NCI-H1417 treated with DMSO at 0.1 percent for 48 hours (cell line): ENCODE results near the gene JOSD1.

ENCODE experiments used
- DNase-seq: peaks from one replicate; lab custom pipeline; 2025; lab: John Stamatoyannopoulos, UW

The JOSD1 gene

GRCh38 chr22:38700789-38701628 is at the start of gene JOSD1:
TSS of gene JOSD1 (minus strand) at chr22:38700943. CDS start at chr22:38699987, 956 bp downstream.
- DNase-seq, result peak; percentile 1

GRCh38 chr22:38750104-38750503 is 49.4 kb upstream of the JOSD1 start:
- DNase-seq, result no peak

- no peak for DNase-seq
Measured at GRCh38 chr22:38748487-38749136, 47.9 kb upstream of the JOSD1 start.

- DNase-seq, result no peak
Measured at GRCh38 chr22:38745676-38746460, 45.1 kb upstream of the JOSD1 start.

DNA sequence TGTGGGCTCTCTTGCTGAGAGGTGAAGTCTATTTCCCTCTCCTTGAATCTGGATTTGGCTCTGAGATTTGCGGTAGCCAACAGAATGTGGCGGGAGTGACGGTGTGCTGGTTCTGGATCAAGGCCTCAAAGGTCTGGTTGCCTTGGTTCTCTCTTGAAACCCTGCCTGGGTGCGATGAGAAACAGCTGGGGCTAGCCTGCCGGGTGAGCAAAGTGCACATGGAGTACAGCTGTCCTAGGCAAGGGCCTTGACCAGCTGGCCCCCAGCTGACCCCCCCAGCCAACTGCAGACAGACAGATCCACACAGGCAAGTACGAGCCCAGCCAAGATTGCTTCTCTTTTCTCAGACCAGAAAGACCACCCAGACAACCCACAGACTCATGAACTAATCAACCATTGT is 44.2 kb upstream of the JOSD1 start:
- no peak for DNase-seq

DNA sequence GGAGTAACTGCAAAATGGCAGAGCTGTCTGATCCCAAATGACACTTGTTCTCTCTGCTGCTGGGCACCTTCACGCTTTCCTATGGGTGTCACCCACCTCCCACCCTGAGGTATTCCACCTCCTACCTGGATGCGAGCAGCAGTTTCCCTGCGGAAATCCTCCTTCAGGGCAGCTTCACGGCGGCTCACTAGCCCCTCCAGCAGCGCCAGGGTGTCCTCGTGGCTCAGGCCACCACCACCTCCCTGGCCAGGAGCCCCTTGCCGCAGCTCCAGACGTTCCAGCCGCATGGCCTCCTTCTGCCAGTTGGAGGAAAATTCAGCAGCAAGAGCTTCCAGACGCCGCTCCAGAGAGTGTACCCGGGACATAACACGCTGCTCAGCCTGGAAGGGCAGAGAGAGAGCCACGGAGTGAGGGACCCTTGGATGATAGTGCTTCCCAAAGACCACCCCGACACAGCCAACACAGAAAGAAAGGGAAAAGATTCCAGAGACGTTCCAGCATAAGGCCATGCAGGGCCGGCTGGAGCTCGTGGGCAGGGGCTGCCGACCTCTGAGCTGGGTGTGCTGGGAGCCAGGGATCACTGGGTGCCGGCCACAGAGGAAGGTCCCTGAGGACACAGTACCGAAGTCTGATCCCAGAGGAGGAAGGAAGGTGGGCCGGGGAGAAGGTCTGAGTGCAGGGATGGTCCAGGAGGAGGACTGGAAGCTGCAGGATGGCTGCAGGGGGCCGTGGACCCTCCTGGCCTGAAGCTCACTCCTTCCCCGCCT is 41.6 kb upstream of the JOSD1 start:
- DNase-seq, result no peak

DNA sequence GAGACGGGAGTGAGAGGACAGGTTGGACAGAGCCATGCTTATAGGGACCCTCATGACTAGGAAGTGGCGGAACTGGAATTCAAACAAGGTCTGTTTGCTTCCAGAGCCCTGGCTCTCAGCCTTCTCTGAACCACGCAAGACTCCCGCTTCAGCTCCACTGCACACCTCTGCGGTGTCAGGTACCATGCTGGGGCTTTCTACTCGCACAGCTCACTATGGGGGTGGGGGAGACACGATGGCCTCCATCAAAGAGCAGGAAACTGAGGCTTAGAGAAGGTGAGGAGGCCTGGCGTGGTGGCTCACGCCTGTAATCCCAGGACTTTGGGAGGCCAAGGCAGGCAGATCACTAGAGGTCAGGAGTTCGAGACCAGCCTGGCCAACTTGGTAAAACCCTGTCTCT is 40.8 kb upstream of the JOSD1 start:
- DNase-seq, result no peak

DNA sequence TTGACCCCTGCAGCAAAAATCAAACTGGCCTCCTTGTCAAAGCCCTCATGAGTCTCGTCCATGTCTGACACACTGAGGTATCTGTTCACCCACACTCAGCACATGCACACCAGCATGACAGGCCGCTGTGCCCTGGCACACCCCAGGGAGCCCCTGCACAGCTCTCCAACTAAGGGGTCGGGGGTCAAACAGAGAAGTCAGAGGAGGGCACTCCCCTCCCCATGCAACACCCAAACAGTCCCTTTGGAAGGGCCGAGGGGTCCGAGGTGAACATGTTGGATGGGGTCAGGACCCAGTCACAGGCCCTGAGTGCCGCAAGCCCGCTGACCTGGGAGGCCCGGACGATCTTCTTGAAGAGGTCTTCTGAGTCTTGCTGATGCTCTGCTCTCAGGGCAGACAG is 40.4 kb upstream of the JOSD1 start:
- DNase-seq, result no peak

- no peak for DNase-seq
Measured at GRCh38 chr22:38740754-38741153, 40.0 kb upstream of the JOSD1 start.

- DNase-seq, result no peak
Measured at GRCh38 chr22:38740116-38740723, 39.5 kb upstream of the JOSD1 start.

- no peak for DNase-seq
Measured at GRCh38 chr22:38739300-38740055, 38.7 kb upstream of the JOSD1 start.

DNA sequence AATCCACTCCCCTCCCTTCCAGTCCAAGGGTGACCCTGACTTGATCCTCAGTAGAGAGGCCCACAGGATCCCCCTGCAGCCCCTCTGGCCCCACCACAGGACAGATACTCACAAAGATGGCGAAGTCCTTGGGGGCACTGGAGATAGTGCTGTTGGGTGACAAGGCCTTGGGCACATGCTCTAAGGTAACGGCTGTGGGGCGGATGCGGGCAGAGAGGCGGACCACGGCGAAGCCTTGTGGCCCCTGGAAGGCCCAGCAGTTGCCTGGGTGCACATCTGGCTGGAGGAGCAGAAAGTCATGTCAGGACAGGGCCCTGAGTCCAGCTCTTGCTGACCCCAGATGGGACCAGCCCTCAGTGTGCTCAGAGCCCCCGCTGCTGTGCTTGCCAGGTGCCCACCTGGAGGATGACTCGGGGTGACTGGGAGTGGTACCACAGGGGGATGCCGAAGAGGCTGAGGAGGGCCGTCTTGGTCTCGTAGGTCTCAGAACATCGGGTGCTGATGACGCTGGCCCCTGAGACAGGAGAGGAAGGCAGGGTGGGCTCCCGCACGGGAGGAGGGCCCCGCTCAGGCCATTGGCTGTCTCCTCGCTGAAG is 37.8 kb upstream of the JOSD1 start:
- no peak for DNase-seq

GRCh38 chr22:38737302-38738060 is 36.7 kb upstream of the JOSD1 start:
- no peak for DNase-seq

DNA sequence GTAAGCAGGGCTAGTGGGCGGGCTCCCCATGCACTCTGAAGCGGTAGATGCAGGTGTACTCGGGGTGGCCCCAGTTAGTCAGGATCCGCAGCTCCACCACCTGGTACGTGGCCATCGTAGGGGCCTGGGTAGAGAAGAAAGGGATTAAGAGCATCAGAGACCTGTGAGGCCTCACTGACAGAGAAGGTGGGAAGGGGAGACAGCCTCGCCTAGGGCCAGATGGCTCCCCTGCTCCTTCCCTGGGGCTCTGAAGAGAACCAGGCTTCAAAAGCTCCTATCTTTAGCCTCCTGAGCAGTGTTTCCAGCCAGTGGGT is 35.5 kb upstream of the JOSD1 start:
- DNase-seq, result no peak

- DNase-seq, result no peak
Measured at GRCh38 chr22:38735465-38736256, 34.9 kb upstream of the JOSD1 start.

- DNase-seq, result no peak
Measured at GRCh38 chr22:38735126-38735464, 34.4 kb upstream of the JOSD1 start.

DNA sequence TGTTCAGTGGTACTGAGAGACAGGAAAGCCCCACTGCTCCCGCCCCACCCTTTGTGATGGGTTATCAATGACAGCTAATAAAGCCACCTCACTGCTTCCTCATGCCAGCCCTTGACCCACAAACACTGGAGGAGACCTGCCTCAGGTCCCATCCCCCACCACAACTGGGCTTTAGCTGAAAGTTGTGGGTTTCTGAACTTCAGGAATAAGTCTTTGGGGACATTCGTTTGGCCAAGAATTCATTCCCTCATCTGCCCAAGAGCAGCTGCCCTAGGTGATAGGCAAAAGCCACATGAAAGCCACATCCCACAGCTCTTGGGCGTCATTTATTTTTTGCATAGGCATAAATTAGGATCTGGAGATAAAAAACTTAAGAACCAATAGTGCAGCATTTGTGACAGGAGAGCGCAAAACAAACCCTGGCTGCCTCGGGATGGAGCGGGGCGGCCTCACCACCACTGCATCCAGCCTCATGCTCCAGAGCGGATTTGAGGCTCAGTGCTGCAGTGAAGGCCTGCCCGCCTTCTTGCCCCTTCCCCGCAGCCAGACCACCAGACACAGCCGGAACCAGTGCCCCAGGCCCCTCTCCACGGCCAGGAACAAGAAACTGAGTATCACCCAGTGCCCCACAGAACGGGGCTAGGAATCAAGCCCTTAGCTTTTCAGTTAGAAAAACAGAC is 33.8 kb upstream of the JOSD1 start:
- no peak for DNase-seq

GRCh38 chr22:38733724-38734381 is 33.1 kb upstream of the JOSD1 start:
- no peak for DNase-seq
